Stimulated activated CD8-positive, alpha-beta memory T cell treated with anti-CD3 and anti-CD28 coated beads, Interleukin-12 subunit alpha, Interleukin-12 subunit beta, amount 100 ng/mL, for 4 hours (primary cell): Measurements from ENCODE around the gene DIPK1B.

Experiments
- DNase-seq: peaks from one replicate; pipeline ENCODE4 v3.0.0-alpha.2; 2020; ENCODE audit warnings: low read depth

The DIPK1B gene

GRCh38 chr9:136720251-136720897, 8.0 kb downstream of the DIPK1B start:
- no peak for DNase-seq

GRCh38 chr9:136720898-136721338, 8.5 kb downstream of the DIPK1B start:
- no peak for DNase-seq

- no peak for DNase-seq
These were observed 9.1 kb downstream of the DIPK1B start for GRCh38 chr9:136721339-136722092.

GRCh38 chr9:136722093-136722968, 10.0 kb downstream of the DIPK1B start:
- DNase-seq: no peak

- no peak for DNase-seq
These were observed 10.6 kb downstream of the DIPK1B start for GRCh38 chr9:136722969-136723356.

GRCh38 chr9:136723362-136723976, 11.1 kb downstream of the DIPK1B start:
- no peak for DNase-seq

- no peak for DNase-seq
These were observed 11.6 kb downstream of the DIPK1B start for GRCh38 chr9:136723989-136724388.

- no peak for DNase-seq
These were observed 12.4 kb downstream of the DIPK1B start for GRCh38 chr9:136724772-136725171.

GRCh38 chr9:136725612-136726011, 13.2 kb downstream of the DIPK1B start:
- no peak for DNase-seq

- no peak for DNase-seq
These were observed 13.7 kb downstream of the DIPK1B start for GRCh38 chr9:136726118-136726517.

GRCh38 chr9:136726631-136727191, 14.3 kb downstream of the DIPK1B start:
- DNase-seq: no peak

GRCh38 chr9:136728080-136728547, 15.7 kb downstream of the DIPK1B start:
- DNase-seq: peak; percentile 88

GRCh38 chr9:136728548-136729123, 16.3 kb downstream of the DIPK1B start:
- DNase-seq: no peak

- DNase-seq: no peak
These were observed 16.8 kb downstream of the DIPK1B start for GRCh38 chr9:136729144-136729543.

- no peak for DNase-seq
These were observed 17.6 kb downstream of the DIPK1B start for GRCh38 chr9:136729926-136730325.

GRCh38 chr9:136732444-136733178, 20.2 kb downstream of the DIPK1B start:
- DNase-seq: no peak

- DNase-seq: no peak
These were observed 21.2 kb downstream of the DIPK1B start for GRCh38 chr9:136733611-136734010.

- DNase-seq: no peak
These were observed 22.6 kb downstream of the DIPK1B start for GRCh38 chr9:136734837-136735496.

- no peak for DNase-seq
These were observed 23.6 kb downstream of the DIPK1B start for GRCh38 chr9:136735812-136736480.

- DNase-seq: no peak
These were observed 26.6 kb downstream of the DIPK1B start for GRCh38 chr9:136738960-136739359.
